HuH-7.5 (cell line): Measurements from ENCODE around the gene FGFR3.
"Not testable (repeated sequence)": the region's sequence is repeated elsewhere in the genome, so short reads cannot be mapped to it uniquely, and the experiment has no call there.

Experiments
- DNase-seq: peaks from one replicate; pipeline ENCODE4 v3.0.0; 2011; ENCODE audit warnings: low spot score

Gene FGFR3

DNA sequence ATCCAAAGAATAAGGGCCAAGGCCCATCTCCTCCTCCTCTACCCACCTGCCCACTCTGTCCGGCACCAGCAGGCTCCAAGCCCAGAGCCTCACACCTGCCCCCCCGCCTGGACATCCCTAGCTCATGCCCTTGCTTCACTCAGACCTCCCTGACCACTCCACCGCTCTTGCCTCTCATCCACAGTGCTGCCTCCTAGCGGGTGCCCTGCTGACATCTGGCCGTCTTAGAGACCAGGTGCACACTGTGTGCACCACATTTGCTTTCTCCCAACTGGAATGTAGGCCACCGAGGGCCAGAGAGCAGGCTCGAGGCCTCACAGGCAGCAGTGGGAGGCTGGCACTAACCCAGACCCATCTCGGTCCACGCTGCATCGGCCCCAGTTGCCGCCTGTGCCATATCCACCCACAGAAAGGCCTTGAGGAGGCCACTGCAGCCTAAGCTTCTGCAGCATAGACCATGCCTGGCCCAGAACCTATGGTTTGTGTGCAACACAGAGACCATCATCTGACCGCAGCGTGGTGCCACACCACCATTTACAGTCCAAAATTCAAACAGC lies 49.3 kb downstream of the FGFR3 start:
- no peak for DNase-seq

DNA sequence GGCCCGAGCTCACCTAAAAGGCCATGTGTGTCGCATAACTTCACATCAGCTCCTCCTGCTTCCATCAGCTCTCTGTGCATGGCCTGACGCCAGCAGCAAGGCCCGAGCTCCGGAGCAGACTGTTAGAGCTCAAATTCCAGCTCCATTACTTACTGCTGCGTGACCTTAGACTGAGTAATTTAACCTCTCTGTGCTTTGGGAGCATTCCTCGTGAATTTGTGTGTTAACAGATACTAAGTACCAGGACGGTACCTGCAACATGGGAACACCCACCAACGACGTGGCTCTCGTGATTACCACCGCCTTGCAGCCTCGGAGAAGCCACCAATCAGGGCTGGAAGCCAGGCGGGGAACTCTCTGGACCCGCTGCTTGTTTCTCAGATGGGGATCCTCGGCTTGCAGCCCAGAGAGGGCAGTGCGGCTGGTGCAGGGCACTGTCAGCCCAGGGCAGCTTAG lies 49.9 kb downstream of the FGFR3 start:
- DNase-seq = no peak

DNA sequence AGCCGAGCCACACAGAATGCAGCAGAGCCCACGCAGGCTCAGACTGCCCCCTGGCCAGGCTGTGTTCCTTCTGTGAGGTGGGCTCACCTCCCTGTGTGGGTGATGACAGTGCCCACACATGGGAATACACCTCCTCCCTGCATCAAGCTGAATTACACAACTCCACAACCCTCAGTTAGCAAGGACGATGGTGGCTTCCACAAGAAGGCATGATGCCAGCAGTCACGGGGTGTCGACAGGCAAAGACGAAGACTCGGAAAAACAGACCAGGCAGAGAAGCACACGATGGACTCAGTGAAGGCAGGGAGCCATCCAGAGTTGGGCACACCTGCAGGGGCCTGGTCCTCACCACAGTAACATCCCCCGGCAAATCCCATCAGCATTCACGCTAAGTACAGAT lies 50.8 kb downstream of the FGFR3 start:
- DNase-seq = no peak

DNA sequence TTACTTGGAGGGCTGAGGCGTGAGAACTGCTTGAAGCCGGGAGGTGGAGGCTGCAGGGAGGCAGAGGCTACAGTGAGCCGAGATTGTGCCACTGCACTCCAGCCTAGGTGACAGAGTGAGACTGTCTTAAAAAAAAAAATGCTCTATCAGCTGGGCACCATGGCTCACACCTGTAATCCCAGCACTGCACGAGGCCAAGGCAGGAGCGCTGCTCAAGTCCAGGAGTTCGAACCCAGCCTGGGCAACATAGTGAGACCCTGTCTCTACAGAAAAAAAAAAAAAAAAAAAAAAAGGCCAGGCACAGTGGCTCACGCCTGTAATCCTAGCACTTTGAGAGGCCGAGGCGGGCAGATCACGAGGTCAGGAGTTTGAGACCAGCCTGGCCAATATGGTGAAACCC lies 51.5 kb downstream of the FGFR3 start:
- not testable (repeated sequence) for DNase-seq

DNA sequence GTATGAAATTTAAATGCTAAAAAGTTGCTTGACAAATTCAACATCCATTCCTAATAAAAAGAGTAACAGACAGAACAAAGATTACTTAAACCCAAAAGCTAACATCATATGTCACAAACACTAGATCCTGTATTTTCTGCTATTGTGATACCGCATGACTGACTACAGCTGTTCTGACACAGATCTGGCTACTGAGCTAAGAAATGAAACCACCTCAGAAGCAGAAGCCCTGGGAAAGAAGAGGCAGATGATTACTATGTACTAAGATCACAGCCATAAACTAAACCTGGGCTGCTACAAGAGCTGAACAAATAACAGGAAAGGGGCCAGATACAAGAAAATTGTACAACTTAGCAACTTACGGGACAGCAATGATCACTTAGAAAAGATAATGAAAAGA lies 53.5 kb downstream of the FGFR3 start:
- no peak for DNase-seq

DNA sequence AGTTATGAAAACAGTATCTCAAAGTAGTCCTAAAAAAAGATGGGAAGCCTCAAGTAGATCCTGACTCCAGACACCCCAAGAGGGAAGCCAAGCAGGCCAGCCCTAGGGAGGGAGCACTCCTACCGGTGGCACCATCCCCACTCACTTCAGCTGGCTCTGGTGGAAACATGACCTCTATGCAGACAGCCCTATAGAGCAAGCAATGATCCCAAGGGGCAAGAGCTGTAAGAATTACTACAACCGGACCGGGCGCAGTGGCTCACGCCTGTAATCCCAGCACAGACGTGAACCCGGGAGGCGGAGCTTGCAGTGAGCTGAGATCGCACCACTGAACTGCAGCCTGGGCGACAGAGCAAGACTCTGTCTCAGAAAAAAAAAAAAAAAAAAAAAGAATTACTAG lies 57.2 kb downstream of the FGFR3 start:
- DNase-seq = no peak

DNA sequence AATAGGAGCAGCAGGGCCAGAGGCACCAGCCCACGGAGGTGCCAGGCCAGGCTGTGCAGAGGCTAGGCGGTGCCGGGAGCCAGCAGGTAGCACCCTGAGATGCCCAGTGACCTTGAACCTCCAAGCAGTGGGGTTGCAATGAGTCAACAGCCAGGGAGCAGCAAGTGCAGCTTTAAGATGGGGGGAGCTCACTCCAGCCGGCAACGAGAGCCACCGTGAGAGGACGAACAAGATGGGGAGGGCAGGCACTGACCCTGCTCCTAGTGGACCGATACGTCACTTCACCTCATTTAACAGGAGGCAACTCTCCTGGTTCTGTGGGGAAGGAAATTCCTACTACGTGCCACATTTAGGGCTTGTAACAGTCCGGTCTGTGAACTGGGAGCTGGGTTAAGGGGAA lies 58.1 kb downstream of the FGFR3 start:
- no peak for DNase-seq

DNA sequence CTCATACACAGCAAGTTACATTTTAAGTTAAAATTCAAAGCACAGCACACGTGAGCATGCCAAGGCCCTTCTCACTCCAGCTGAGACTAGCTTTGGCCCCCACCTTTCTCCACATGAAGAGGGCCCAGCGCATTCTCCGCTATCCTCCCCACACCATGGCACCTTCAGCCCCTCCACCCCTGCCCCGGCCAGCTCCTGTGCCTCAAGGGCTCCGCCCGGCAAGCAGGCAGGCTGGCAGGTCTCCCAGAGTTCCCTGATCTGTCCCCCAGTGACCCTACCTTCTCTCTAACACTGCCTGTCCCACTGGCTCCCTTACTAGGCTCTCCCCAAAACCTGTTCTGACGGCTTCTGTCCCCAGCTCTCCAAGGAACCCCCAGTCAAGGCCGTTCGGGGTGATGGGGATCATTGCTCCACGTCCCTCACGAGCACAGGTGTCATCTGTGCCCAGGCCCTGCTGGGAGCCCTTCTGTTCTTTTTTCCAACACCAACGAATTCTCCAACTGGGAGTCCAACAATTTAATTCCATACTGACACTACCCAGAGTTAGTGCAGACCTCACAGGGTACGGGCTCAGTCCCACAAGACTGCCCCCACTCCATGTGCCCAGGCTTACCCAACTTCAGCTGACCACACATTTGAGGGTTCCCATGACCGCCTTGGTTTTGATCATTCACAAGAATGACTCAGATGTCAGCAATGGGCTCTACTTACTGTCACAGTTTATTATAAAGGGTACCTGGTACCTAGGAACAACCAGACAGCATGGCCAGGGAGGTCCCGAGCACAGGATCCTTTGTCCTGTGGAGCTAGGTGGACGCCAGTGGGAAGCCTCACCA lies 58.7 kb downstream of the FGFR3 start:
- DNase-seq = no peak

DNA sequence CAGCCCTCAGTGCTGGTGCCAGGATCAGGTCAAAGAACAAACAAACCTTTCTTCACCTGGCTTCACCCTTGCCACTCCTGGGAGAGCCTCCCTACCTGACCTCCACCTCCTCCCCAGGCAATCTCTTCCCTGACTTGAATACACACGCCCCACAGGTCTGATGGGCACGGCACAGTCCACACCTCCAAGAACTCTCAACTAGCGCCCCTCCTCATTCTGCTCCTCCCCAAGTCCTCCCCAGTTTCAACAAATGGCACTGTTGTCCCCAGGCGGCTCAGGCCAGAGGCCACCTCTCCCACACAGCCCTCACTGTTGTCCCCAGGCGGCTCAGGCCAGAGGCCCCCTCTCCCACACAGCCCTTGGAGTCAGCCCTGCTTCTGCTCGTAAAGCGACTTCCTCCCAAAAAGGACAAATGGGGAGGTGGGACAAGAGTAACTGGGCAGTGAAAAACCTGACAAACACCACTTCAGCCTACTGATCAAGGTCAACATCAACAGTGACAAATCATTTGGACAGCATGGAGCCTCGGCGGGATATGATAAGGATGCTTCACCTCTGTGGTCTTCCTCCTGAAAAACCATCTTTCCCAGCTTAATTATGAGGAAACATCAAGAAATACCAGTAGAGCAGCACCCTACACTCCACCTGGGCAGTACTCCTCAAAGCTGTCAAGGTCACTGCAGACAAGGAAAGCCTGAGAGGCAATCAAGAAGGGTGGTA lies 60.0 kb downstream of the FGFR3 start:
- no peak for DNase-seq

DNA sequence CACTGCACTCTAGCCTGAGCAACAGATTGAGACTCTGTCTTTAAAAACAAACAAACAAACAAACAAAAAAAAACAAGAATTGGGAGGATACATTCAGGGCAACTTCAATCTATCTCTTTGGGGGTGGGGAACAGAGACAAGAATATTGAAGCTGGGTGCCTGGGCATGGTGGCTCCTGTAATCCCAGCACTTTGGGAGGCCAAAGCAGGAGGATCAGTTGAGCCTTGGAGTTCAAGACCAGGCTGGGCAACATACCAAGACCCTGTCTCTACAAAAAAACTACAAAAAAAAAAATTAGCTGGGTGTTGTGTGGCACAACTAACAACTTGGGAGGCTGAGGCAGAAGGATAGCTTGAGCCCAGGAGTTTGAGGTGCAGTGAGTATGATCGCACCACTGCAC lies 61.7 kb downstream of the FGFR3 start:
- no peak for DNase-seq

DNA sequence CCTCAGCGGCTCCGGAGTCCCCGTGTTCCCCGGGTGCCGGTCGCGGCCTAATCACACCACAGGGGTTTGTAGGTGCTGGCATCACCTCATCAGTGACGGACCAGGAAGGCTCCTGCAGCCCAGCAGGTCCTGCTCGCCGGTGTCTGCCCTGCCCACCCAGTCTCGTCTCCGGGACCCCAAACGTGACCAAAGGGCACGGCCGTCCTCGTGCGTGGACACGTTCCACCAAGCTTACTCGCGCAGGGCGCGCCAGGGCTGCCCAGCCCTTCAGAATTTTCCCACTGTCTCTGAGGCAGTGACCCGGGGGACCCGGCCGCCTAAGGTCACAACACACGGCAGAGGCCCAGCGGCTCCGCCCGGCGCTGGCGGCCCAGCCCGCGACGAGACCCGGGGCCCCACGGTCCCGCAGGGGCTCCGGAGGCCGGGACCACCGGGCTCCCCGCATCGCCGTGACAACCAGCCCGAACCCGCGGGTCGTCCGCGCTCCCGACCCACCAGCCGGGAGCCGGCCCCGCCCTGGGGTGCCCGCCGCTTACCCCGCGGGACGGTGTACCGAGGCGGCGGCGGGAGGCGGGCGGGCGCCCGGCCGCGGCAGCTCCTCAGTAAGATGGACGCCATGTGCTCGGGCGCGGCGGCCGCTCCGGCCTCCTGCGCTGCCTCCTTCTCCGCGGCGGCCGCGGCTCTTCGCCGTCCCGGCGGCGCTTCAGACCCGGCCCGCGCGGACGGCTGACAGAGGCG lies 62.4 kb downstream of the FGFR3 start:
- DNase-seq = peak; percentile 53

DNA sequence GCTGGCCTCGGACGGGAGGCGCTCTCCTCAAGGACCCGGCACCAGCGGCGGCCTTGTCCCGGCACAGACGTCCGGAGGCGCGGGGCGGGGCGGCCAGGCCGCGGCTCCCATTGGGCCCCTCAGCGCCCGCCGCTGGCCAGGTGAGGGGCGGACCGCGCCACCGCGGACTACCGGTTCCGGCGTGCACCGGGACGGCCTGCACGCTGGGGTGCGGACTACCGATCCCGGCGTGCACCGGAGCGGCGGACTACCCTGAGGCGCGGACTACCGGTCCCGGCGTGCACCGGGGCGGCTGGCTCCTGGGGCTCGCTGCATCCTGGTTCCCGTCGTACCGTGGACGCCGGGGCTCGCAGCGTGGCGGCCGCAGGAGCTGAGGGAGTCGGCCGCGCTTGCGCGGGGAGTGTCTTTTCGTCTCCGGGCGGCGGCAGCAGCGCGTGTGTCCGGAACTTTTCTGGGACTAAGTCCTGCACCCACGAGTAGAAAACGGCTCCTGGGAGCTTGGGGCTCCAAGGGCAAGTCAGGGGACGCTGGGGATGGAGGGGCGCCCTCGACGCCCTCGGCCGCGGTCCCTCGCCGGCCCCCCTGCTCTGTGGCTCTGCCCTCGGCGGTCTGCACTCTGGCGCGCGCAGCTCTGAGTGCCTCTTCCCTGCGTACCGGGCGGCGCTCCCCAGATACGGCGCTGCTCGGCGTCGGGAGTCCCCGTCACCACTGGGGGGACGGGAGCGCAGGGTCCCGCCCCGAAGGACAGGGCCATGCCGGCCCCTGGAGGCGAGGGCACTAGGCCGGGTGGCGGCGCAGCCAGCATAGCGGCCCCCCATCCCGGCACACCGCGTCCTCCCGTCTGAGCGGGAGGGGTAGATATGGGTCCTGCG lies 63.2 kb downstream of the FGFR3 start, which contains the start of gene LETM1:
TSS of gene LETM1 (minus strand) at position 86 of the 872 bp plus-strand sequence. CDS start 206 bp downstream, outside the sequence.
- peak; percentile 97 for DNase-seq

DNA sequence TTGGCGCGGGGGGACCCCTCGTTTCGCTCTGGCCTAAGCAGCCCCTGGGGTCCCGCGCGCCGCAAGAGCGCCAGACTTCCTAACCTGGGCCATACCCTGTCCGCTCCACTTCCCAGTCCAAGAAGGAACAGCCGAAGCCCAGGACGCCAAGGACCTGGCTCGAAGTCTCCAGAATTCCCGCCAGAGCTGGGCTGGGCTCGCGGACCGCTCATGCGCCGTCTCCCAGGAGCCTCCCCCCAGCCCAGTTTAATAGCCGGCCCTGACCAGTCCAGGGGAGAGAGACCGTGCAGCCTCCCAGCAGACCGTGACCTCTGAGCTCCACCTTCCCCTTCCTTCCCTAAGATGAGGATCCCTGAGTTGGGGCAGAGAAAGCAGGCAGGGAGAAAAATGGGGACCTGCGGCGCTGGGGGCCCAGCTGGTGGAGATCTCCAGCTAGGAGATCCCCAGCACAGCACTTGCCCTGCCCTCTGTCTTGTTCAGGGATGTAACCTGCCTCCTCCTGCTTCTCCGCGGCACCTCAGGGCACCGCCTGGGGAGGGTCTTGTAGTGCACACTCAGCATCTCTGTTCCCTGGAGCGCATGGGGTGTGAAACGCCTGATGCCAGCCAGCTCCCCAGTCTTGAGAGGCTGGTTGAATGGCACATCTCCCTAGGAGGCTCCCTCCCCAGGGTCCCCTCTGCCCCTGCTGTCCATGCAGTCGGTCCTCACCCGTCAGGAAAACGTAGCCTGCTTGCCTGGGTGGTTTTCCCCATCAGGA lies 64.0 kb downstream of the FGFR3 start:
- DNase-seq = no peak

DNA sequence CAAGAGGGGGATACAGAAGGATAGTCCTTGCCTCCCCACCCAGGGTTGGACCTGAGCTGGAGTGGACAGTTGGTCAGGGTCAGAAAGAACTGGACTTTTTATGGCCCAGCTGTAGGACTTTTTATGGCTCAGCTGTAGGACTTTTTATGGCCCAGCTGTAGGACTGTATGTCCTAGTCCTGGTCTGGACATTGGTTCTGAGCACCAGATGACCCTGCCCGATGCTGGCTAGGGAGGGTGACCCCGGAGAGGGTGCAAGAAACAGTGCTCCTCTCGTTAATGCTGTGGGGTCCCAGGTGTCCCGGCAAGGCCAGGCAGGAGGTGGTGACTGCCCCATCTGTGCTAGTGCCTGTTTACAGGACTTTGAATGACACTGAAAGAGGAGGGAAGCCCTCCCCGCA lies 64.8 kb downstream of the FGFR3 start:
- no peak for DNase-seq
